Activated CD4-positive, alpha-beta T cell treated with anti-CD3 and anti-CD28 coated beads for 24 hours (primary cell): ENCODE measurements around the gene PALD1.
A peak's percentile ranks its signal among the peaks of the same experiment; 100 is the strongest.

Experiments used
- DNase-seq, 2 donors: peaks; one replicate each; pipeline ENCODE4 v3.0.0-alpha.2; 2020; ENCODE audit warnings: low read depth in 2 of 2

PALD1 gene

DNA sequence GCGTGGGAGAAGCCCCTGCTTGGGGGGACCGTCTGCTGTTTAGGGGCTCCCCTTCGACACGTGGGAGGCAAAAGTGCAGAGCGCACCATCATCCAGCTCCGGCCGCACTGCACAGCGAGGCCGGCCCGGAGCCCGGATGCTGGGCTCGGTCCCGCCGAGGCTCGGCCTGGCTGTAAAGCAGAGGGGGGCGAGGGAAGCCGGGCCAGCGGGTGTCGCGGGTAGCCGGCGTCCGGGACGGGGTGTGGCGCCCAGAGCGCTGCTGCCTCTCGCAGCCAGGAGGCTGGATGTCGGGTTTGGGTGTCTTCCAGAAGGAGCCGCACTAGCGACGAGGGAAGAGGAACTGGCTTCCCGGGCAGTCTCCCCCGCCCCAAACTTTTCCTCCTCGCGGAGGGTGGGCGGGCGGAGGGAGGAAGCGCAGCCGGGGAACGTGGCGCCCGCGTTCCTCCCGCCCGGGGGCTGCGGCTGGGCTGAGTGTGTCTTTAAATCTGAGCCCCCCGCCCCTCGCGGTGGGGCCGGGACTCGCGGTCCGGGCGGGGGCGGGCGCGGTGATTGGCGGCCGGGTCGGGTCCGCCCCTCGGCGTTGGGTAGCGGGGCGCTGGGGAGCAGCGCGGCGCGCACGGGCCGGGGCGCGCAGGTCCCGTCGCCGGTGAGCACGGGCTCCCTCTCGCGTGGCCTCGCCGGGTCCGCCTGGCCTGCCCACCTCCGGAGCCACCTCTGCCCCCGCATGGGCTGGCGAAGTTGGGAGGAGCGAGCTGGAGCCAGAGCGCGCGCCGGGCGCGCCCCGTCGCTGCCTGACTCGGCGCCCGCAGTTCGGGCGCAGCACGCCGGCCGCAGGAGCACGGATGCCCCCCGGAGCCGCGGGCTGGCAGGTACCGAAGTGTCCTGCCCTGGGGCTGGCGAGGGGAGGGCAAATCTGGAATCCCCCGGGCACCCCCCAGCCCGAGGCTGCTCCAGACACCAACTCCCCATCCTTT is at the start of gene PALD1:
PALD1 (plus strand) TSS at position 577 of the 974 bp plus-strand sequence. CDS start 47,185 bp downstream, outside the sequence.
- DNase-seq: peak; percentile 11 to 22

DNA sequence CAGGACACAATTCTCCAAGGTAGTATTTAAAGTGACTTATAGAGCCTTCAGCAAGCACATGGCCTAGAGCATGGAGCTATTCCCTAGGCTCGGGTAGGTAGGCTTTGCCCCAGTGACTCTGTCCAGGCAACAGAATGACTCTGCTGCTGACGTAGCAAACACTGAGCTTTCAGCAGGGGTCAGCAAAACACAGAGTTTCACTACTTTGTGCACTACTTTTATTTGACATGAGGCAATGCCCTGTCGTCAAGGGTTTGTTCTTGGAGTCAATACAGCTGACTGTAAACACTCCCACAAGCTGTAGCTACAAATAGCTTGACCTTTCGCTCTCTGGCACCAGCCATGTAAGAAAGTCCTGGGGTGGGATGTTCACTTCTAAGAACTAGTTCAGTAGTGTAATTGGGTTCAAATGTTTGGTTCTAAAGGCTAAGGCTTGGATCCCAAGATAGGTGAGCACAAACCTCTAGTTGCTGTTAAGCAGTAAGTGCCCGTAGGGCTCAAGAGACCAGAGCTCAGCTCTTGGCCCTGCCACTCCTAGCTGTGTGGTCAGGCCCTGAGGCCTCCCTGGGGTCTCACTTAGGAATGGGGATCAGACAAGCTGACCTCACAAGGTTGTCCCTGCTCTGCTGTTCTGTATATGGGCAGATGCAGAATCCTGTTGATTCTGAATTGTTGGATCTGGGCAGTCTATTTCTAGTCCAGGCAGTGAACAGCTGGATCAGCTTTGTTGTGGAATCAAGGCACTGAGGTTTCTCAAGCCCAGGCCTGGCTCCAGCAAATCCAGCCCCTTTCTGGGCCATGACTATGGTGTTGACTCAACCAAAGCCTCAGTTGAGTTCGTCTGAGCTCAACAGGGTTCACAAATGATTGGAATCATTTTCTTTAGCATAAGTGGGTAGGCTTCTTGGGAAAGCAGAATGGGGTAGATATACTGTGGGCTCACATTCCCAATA is 47.8 kb upstream of the PALD1 start:
- DNase-seq: no peak

DNA sequence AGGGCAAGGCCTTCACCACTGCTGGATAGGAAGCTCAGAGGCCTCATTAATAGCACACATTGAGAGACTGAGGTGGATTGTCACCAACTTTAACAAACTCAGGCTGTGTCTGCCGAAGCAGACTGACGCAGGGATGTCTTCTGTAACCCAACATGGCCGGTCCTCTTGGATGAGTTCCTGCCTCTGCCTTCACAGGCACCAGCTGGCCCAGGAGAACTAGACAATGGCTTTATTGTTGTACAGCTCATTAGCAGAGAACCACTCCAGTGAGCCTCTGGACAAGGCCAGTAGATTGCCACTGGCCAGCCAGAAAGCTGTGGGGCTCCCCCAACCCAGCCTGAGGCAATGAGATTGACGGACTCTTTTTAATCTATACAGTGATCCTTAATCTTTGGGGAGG is 46.5 kb upstream of the PALD1 start:
- DNase-seq: no peak

DNA sequence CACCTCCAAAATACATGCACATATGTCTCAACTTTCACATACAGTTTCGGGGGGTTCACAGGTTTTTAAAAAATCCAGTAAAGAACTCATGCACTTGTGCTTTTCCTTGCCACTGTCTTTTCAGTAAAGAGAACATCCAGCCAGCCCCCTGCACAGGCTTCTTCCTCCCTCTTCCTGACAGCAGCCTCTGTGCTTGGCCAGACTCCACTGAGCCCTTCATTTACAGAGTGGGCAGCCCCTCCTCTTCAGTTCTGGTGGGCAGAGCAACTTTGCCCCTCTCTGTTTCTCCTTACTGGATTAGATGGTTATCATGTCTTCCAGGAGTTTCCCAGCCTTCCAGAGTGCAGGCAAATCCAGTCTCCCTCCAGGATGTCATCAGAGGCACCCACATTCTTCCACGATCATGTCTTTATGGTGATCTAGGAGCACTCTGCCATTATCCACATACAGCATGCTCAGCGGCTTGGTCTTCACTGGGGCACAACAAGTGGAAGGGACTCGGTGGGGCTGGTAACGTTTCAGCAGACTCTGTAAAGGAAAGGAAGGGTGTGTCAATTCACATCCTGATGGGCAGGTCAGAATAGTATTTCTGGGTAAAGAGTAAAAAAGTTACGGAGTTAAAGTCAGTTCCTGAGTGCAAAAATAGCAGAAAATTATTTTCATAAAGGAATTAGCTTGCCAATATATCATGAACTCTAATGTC is 45.9 kb upstream of the PALD1 start:
- no peak for DNase-seq

DNA sequence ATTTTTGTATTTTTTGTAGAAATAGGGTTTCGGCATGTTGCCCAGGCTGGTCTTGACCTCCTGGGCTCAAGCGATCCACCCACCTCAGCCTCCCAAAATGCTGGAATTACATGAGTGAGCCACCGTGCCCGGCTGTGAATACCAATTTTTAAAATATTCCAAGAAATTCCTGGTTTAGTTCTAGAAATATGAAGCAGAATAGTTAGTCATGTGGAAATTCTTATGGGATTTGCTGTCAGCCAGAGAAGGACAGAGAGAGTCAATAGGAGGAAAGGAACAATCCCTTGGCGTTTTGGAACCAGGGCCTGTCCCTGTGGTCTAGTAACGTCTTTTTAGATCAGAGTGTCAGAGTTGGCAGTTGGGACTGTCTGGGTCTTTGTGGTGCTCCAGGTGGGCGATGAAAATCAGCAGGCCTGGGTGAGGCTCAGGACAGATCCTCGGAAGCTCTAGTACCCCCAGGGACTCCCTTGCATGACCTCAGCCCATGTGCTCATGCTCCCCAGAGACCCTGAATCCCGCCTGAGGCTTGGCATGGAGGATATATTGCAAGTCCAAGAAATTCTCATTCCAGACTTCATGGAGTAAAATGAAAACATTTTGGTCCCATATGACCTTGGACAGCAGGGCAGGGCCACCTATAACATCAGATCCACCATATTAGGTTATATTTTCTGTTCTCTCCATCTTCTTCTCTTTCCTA is 44.8 kb upstream of the PALD1 start:
- no peak for DNase-seq

DNA sequence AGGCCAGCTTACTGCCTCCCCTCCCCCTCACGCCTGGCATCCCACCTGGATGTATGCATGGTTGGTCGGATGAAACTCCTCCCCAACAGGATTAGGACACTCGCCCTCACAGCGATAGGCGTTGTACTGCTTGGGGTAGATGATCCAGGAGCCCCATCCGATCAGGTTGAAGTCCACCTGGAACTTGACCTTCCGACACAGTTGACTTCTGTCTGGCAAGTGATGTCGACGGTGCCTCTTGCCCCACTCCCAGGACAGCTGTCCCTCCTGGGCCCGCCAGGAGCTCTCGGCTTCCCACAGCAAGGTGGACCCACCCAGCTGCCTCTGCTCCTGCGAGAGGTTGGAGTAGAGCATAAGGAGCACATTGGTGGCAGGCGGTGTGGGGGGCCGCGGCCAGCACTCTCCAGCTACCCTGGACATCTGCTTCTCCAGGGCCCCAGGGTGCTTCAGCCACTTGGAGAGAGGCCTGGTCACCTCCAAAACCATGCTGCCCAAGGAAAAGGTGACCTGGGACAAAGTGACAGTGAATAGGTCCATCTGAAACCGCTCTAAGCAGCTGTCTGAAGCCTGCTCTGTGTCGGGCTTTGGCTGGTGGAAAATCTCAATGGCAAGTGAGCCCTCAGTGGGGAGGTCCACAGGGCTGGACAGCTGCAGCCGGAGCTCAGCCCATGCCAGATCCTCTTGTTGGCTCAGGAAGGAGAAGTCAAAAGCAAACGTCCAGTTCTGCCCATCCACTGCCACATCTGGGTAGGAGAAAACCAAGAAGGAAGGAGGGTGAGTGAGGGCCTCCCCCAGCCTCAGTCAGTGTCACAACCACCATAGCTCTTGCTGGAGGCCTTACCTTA is 43.1 kb upstream of the PALD1 start:
- DNase-seq: no peak

DNA sequence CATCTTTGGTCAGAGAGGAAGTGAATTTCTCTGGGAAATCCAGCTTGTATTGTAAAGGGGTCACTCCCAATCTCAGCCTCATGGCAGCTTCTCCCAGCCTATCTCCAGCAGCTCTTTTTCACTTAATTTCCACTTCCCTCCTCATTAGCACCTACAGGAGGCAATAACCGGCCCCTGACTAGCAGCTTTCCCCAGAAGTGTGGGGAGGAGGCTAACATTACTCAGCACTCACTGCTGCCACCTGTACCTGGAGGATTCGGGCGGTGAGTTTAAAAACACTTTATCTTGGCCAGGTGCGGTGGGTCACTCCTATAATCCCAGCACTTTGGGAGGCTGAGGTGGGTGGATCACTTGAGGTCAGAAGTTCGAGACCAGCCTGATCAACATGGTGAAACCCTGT is 40.8 kb upstream of the PALD1 start:
- no peak for DNase-seq

DNA sequence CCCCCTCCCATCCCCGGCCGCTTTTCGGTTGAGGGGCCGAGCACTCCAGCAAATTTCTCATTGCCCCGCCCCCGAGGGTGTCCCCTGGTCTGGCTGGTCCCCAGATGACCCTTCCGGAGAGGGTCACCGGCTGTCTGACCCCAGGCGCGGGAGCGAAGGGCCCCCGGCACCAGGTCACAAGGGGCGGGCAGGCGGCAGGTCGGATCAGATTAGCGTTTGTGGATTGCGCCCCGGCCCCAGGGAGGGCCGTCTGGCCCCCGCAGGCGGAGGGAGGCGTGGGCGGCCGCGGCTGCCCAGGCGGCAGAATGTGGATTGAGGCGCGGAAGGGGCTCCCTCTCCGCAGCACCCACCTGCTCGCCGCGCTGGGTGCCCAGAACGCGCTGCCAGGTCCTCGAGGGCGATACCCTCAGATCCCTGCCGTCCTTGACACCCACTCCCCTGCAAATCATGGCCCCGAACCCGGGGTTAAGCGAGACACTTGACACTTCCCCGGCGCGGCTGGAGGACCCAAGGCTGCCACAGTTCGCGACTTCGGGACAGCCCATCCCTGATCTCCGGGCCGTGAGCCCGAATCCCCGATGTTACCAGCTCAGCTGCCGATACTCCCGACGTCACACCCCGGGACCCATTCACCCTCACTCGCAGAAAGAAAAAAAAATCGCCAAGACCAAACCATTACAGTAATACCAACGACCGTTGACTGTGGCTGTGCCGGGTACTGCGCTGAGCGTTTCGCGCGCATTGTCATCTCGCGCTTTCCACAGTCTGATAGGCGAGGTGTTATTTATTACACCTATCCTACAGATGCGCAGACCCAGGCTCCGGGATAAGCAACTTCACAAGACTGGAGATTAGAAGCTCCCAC is 38.0 kb upstream of the PALD1 start:
- no peak for DNase-seq

DNA sequence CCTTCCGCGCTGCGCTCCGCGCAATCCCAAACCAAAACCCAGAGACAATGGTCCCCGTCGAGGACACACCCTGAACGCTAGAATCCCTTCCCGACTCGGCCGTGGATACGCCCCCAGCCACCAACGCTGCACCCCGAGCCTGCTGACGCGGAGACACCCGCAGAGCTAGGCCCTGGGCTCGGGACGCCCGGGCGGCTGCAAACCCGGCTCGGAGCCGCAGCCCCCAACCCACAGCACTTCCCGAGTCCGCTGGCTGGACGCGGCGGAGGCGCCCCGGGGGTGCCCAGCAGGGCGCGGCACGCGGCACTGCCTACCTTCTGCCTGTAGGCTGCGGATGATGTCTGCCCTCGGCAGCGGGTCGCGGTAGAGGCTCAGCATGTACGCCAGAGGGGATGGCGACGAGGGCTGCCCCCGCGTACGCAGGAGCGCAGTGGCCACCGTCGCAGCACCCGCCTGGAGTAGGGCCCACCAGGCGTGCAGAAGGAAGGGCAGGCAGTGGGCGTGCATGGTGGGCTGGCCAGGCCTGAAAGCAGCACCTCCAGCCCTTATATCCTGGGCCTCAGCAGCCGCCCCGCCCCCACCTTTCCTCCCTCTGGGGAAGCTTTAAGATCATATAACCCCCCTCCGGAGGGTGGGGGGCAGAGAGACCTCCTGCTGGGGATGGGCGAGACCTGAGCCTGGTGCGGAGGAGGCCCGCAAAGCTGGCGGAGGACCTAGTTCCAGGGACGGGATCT is 37.2 kb upstream of the PALD1 start, which contains the start of gene NODAL:
NODAL (minus strand) TSS at position 521 of the 734 bp plus-strand sequence; CDS start at position 507, 14 bp downstream.
- no peak for DNase-seq

DNA sequence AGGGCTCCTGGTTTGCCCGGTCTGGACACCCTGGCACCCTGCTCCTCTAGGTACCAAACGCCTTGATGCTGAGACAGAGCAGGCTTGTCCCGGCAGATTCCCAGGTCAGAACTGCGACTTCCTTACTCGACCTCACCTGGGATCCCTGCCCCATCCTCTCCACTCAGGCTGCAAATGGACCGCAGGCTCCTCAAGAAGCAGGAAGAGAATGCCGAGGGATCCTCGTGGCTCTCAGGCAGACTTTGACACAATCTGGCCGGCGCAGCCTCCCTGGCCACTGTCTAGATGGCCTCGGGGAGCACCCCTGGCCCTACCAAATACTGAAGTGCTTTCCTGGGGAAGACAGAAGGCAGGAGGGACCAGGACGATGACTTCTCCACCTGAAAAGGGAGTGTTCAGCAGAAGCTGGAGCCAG is 36.7 kb upstream of the PALD1 start:
- DNase-seq: no peak

DNA sequence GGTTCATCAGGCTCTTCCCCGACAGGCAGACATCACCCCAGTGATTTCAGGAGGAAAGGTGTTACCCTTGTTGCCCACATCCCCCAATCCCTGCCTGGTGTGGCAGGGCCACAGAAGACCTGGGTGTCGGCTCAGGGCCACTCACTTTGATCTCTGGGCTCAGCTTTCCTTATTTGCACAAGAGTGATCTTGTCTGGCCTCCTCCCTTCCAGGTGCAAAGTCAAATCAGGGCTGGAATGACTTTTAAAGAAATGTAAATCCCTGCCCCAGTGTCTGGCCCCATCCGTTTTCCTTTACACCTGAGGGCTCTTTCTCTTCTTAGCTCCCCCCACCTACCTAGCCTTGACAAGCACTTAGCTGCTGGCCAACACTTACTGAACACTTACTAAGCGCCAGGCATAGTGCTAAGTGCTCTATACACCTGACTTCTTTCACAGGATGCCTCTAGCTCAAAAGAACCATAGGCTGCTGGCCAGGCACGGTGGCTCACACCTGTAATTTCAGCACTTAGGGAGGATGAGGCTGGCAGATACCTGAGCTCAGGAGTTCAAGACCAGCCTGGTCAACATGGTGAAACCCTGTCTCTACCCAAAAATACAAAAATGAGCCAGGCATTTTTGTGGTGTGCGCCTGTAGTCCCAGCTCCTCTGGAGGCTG is 36.1 kb upstream of the PALD1 start:
- no peak for DNase-seq

DNA sequence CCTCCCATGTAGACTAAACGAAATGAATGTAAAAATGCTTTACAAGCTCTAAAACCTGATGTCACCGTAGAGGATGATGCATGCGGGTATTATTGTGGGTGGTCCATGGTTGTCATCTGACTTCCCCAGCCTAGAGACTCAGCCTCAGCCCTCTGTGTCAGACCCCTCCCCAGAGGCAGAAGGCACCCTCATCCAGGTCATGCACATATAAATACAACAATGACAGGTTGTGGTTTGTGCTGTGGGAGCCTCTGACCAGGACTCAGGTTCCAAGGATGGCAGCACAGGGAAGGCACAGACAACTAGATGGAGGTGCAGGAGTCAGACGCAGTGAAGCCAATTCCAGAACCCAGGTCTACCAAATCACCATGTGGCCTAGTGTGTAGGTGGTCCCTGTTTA is 33.8 kb upstream of the PALD1 start:
- no peak for DNase-seq

DNA sequence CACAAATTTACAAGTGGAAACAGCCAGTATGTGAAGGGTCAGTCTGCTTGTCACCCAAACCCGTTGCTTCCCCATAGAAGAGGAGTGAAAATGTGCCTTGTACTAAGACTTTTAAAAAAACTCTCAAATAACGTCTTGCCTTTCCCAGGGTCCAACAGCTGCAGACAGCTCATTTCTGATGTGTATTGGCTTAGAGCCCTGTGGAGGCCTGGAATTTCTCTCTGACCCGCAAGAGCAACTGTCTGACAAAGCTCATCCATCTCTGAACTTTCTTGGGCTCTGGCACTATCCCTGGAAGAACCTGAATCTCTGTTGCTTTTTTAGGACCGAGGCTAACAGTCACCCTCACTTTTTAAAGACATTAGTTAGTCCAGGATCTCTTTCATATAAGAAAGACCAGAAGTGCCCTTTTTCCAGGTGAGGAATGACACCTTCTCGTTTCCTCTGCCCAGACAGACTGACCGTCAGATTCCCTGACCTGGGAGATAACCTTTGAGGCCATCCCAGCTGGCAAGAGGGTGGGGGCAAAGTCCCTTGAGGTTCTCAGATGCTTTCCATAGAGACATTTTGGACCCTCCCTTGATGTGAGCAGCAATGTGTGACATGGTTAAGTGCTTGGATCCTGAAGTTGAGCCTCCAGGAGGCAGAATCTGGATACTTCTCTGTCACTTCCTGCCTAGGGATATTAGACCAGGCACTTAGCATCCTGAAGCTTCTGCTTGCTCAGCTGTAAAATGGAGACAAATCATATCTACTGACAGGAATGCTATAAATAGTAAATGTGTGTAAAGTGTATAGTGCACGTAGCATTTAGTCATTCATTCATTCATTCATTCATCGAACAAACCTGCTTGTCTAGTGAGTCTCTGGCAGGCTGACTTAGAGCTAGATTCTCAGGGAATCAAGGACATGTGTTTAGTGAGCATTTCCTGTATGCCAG is 32.6 kb upstream of the PALD1 start:
- DNase-seq: no peak

DNA sequence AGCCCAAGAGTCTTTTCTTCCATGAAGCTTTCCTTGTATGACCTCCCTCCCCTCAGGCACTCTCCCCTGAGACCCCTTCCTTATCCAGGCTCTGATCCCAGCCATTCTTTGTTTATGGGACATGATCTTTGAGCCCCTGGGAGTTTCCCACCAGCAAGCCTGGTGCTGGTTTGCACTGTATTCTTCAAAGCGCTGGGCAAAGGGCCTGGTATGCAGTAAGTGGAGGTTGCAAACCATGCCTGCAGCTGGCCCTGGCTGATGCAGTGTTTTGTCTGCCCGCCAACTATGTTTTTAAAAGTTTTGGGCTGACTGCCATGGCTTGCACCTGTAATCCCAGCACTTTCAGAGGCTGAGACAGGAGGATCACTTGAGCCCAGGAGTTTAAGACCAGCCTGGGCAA is 30.3 kb upstream of the PALD1 start:
- no peak for DNase-seq

DNA sequence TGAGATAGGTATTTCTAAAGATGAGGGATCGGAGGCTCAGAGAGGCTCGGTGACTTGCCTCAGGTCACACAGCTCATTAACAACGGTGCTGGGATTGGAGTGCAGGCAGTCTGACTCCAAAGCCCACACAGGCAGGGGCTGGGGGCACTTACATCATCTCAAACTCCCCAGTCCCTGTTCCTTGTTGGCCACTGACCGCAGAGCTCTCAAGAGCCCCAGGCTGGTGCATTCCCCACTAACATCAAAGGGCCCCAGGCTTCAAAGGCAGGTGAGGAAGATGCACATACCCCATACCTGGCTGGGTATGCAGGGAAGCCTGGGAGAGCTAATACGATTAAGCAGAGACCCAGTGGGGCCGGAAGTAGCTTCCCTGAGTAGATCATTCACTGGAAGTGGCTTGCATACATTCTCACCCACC is 23.3 kb upstream of the PALD1 start:
- no peak for DNase-seq

DNA sequence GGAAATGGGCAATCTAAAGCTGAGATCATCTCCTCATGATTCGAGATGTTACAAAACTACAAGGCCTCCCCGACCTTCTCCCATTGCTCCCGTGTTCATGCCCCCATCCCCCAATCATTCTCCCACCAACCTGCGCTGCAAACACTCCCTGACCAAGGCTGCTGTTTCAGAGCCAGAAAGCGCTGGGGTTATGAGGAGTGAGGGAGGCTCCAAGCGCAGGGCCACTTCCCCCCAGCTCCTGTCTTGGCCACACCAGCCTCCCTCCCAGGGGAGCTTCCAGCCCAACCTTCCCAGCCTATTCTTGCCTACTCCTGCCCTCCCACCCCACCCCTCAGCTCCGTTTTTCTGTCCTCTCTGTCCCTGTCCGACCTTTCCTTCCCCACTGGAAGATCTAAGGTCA is 22.4 kb upstream of the PALD1 start:
- DNase-seq: no peak
